Measurements from ENCODE around the gene ZNF365. TPM values are rescaled to one million over a fixed set of nuclear protein-coding genes. Genes with fewer than 3 reads are reported as not detected.

The ZNF365 gene
- total RNA-seq, 1 donor from 2014 or later: 0.26 TPM

- Mint-ChIP-seq H3K4me1 (no peaks in the 10 kb centered on the region), H3K27ac (no peak overlapping the region), H3K36me3 (no peaks in the 10 kb centered on the region), H3K27me3 (ENCODE audit: insufficient read depth, low read depth) (no peaks in the 10 kb centered on the region), H3K4me3 (no peak overlapping the region), H3K9me3 (peaks cover 9% of the 10 kb centered on the region)
- no peaks in the 10 kb centered on the region for H3K27me3 ChIP-seq
- TF ChIP-seq CTCF (IDR thresholded peaks at IDR 0.05) (no peak), EZH2phosphoT487 (IDR thresholded peaks at IDR 0.05) (no peak)
- H3K4me3 ChIP-seq: no peak overlapping the region
- H3K9ac ChIP-seq: no peak overlapping the region
- H3K9me3 ChIP-seq (ENCODE audit: low read depth): peaks cover 8% of the 10 kb centered on the region
- H3K4me1 ChIP-seq: no peaks in the 10 kb centered on the region
- DNase-seq (ENCODE audit: low spot score): no peak
- no peaks in the 10 kb centered on the region for H3K36me3 ChIP-seq
- H3K79me2 ChIP-seq (ENCODE audit: low read depth): no peaks in the 10 kb centered on the region
- no peak overlapping the region for H2AFZ ChIP-seq (replicated peaks)
- H3K27ac ChIP-seq: no peak overlapping the region
- no peaks in the 10 kb centered on the region for H4K20me1 ChIP-seq (ENCODE audit: low read depth)
- no peaks in the 10 kb centered on the region for H3F3A ChIP-seq (ENCODE audit: low read depth)
- no peak overlapping the region for H3K4me2 ChIP-seq
Measured at GRCh38 chr10:62333988-62334682, 40.0 kb upstream of the ZNF365 start.

GRCh38 chr10:62335326-62335725 lies 38.8 kb upstream of the ZNF365 start:
- Mint-ChIP-seq H3K36me3 (no peaks in the 10 kb centered on the region), H3K4me1 (no peaks in the 10 kb centered on the region), H3K9me3 (peaks cover 12% of the 10 kb centered on the region), H3K27me3 (ENCODE audit: insufficient read depth, low read depth) (no peaks in the 10 kb centered on the region), H3K4me3 (no peak overlapping the region), H3K27ac (no peak overlapping the region)
- Histone ChIP-seq H3K4me3 (no peak overlapping the region), H3K9me3 (ENCODE audit: low read depth) (peaks cover 8% of the 10 kb centered on the region), H3K4me2 (no peak overlapping the region), H3K27ac (no peak overlapping the region), H3K36me3 (no peaks in the 10 kb centered on the region), H3F3A (ENCODE audit: low read depth) (no peaks in the 10 kb centered on the region), H3K79me2 (ENCODE audit: low read depth) (no peaks in the 10 kb centered on the region), H2AFZ (replicated peaks) (no peak overlapping the region), H3K9ac (no peak overlapping the region), H4K20me1 (ENCODE audit: low read depth) (no peaks in the 10 kb centered on the region), H3K27me3 (no peaks in the 10 kb centered on the region), H3K4me1 (no peaks in the 10 kb centered on the region)
- DNase-seq (ENCODE audit: low spot score): no peak
- TF ChIP-seq EZH2phosphoT487 (IDR thresholded peaks at IDR 0.05) (no peak), EZH2 (IDR thresholded peaks at IDR 0.05) (no peak), CTCF (IDR thresholded peaks at IDR 0.05) (no peak)

GRCh38 chr10:62336404-62336803 lies 37.8 kb upstream of the ZNF365 start:
- no peaks in the 10 kb centered on the region for H3K36me3 Mint-ChIP-seq
- H3K27me3 Mint-ChIP-seq (ENCODE audit: insufficient read depth, low read depth): no peaks in the 10 kb centered on the region
- H3K36me3 ChIP-seq: no peaks in the 10 kb centered on the region
- H3F3A ChIP-seq (ENCODE audit: low read depth): no peaks in the 10 kb centered on the region
- DNase-seq (ENCODE audit: low spot score): no peak
- no peaks in the 10 kb centered on the region for H3K27me3 ChIP-seq
- H3K27ac Mint-ChIP-seq: no peak overlapping the region
- peaks cover 17% of the 10 kb centered on the region for H3K9me3 ChIP-seq (ENCODE audit: low read depth)
- TF ChIP-seq CTCF (IDR thresholded peaks at IDR 0.05): no peak
- TF ChIP-seq EZH2phosphoT487 (IDR thresholded peaks at IDR 0.05): no peak
- no peak for TF ChIP-seq EZH2 (IDR thresholded peaks at IDR 0.05)
- H3K4me1 Mint-ChIP-seq: no peaks in the 10 kb centered on the region
- H3K9me3 Mint-ChIP-seq: peaks cover 14% of the 10 kb centered on the region
- no peaks in the 10 kb centered on the region for H3K79me2 ChIP-seq (ENCODE audit: low read depth)
- no peak overlapping the region for H3K27ac ChIP-seq
- H2AFZ ChIP-seq (replicated peaks): no peak overlapping the region
- no peaks in the 10 kb centered on the region for H4K20me1 ChIP-seq (ENCODE audit: low read depth)
- H3K9ac ChIP-seq: no peak overlapping the region
- no peak overlapping the region for H3K4me3 ChIP-seq
- no peaks in the 10 kb centered on the region for H3K4me1 ChIP-seq
- H3K4me2 ChIP-seq: no peak overlapping the region
- no peak overlapping the region for H3K4me3 Mint-ChIP-seq
